ENCODE results near the gene CIRBP.

CIRBP gene

GRCh38 chr19:1238369-1239303, 30.5 kb upstream of the CIRBP start:
- Histone ChIP-seq H3K36me3 (replicated peaks; ENCODE audit: low read depth, low read length) (peaks cover under 1% of the 10 kb centered on the region), H2AFZ (ENCODE audit: low read depth, low read length) (peak overlapping the region; percentile 61; the same call in 1 of the 2 replicates), H3K27ac (ENCODE audit: low read length) (no peak overlapping the region), H3K79me2 (ENCODE audit: low read length) (peaks cover 10% of the 10 kb centered on the region), H3K27me3 (ENCODE audit: low read depth, low read length) (no peaks in the 10 kb centered on the region), H3K4me2 (ENCODE audit: low read length) (peak overlapping the region; percentile 80), H3K4me1 (ENCODE audit: low read length) (peaks cover 21% of the 10 kb centered on the region), H4K20me1 (ENCODE audit: insufficient read depth, low read length) (no peaks in the 10 kb centered on the region), H3K4me3 (ENCODE audit: low read length) (peak overlapping the region; percentile 80), H3K9ac (ENCODE audit: low read length) (peak overlapping the region; percentile 48), H3K9me3 (ENCODE audit: insufficient read depth, low read length) (no peaks in the 10 kb centered on the region)
- TF ChIP-seq CTCF (IDR thresholded peaks at IDR 0.05; ENCODE audit: low read depth, low read length), result no peak

GRCh38 chr19:1239420-1239795, 29.7 kb upstream of the CIRBP start:
- no peak for TF ChIP-seq CTCF (IDR thresholded peaks at IDR 0.05; ENCODE audit: low read depth, low read length)
- TF ChIP-seq EZH2phosphoT487 (IDR thresholded peaks at IDR 0.05; ENCODE audit: low read depth), result no peak
- Histone ChIP-seq H4K20me1 (ENCODE audit: insufficient read depth, low read length) (no peaks in the 10 kb centered on the region), H3K4me2 (ENCODE audit: low read length) (peak overlapping the region; percentile 76)

GRCh38 chr19:1239796-1240737, 29.1 kb upstream of the CIRBP start:
- H3K4me1 ChIP-seq (ENCODE audit: low read length), result peaks cover 30% of the 10 kb centered on the region
- peak overlapping the region; percentile 63 for H3K9ac ChIP-seq (ENCODE audit: low read length)

More at GRCh38 chr19:1239420-1239795, 29.7 kb upstream of the CIRBP start:
- Histone ChIP-seq H3K27ac (ENCODE audit: low read length) (no peak overlapping the region), H3K9me3 (ENCODE audit: insufficient read depth, low read length) (no peaks in the 10 kb centered on the region), H3K36me3 (replicated peaks; ENCODE audit: low read depth, low read length) (peaks cover 6% of the 10 kb centered on the region), H3K4me1 (ENCODE audit: low read length) (peaks cover 23% of the 10 kb centered on the region), H3K79me2 (ENCODE audit: low read length) (peaks cover 10% of the 10 kb centered on the region), H3K27me3 (ENCODE audit: low read depth, low read length) (no peaks in the 10 kb centered on the region), H2AFZ (ENCODE audit: low read depth, low read length) (no peak overlapping the region), H3K9ac (ENCODE audit: low read length) (peak overlapping the region; percentile 63; the same call in 1 of the 2 replicates), H3K4me3 (ENCODE audit: low read length) (peak overlapping the region; percentile 77)

More at GRCh38 chr19:1239796-1240737, 29.1 kb upstream of the CIRBP start:
- no peaks in the 10 kb centered on the region for H3K9me3 ChIP-seq (ENCODE audit: insufficient read depth, low read length)
- H4K20me1 ChIP-seq (ENCODE audit: insufficient read depth, low read length), result no peaks in the 10 kb centered on the region
- H3K79me2 ChIP-seq (ENCODE audit: low read length), result peaks cover 10% of the 10 kb centered on the region
- H3K36me3 ChIP-seq (replicated peaks; ENCODE audit: low read depth, low read length), result peaks cover 6% of the 10 kb centered on the region
- peak overlapping the region; percentile 2; the same call in 1 of the 2 replicates for H2AFZ ChIP-seq (ENCODE audit: low read depth, low read length)
- H3K4me3 ChIP-seq (ENCODE audit: low read length), result peak overlapping the region; percentile 90
- no peak for TF ChIP-seq EZH2phosphoT487 (IDR thresholded peaks at IDR 0.05; ENCODE audit: low read depth)
- peak; percentile 75 for TF ChIP-seq CTCF (IDR thresholded peaks at IDR 0.05; ENCODE audit: low read depth, low read length)
- H3K27me3 ChIP-seq (ENCODE audit: low read depth, low read length), result no peaks in the 10 kb centered on the region
- H3K4me2 ChIP-seq (ENCODE audit: low read length), result peak overlapping the region; percentile 76
- H3K27ac ChIP-seq (ENCODE audit: low read length), result no peak overlapping the region
